HG03039 (cell line): ENCODE results near the gene MBNL3.
"Not testable (repeated sequence)": the region's sequence is repeated elsewhere in the genome, so short reads cannot be mapped to it uniquely, and the experiment has no call there.

Source experiments
- ATAC-seq: cut with Tn5 transposase; IDR thresholded peaks from one replicate; pipeline ENCODE4 v1.9.1; 2021; ENCODE audit warnings: mild to moderate bottlenecking, moderate library complexity; ENCODE audit not compliant: unreplicated experiment

Gene MBNL3

GRCh38 chrX:132480581-132481203 lies 8.1 kb downstream of the MBNL3 start:
- peak; percentile 78 for ATAC-seq

DNA sequence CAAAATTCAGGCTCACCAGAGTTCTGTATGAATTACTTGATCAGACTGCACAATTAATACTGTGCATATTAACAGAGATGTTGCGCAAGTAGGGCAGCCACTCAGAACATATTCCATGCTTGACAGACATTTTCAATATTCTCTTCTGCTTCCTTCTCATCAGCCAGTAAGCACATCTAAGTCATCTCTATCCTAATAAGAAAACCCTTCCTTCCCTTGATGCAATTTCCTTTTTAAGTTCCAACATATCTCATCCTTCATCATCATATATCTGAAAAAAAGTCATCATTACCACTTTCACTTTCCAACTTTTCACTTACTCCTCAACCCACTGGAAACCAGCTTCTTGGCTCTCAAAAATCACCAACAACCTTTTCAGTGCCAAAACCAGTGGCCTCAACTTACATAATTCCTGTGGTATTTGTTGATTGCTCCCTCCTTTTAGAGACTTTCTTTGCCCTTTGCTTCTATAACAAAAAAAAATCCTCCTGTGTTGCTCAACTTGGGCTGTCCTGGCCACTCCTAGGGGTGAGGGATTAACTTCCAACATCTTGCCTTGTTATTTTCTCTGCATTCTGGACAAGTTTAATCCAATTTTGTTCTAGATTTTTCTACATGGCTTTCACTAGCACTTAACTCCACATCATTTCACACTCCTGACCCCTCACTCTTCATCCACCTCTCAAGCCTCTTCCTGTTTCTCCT lies 14.1 kb downstream of the MBNL3 start:
- ATAC-seq, result no peak

DNA sequence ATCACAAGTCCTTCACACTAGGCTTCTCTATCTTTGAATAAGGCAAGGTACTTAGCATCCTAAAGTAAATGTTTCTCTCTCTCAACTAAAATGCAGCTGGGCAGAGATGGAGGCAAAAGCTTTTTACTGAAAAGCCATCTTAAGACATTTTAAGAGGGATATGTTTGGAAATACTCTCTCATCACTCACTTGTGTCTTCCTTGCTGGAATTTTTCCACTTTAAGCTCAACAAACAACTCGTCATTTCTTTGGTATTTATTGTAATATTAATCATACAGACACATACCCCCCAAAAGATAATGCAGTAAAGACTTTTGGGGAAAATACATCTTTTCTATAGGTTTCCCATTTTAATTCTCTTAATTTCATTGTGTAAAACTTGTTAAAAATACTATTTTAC lies 16.4 kb downstream of the MBNL3 start:
- no peak for ATAC-seq

- ATAC-seq, result no peak
These were observed 18.0 kb downstream of the MBNL3 start for GRCh38 chrX:132470831-132471230.

DNA sequence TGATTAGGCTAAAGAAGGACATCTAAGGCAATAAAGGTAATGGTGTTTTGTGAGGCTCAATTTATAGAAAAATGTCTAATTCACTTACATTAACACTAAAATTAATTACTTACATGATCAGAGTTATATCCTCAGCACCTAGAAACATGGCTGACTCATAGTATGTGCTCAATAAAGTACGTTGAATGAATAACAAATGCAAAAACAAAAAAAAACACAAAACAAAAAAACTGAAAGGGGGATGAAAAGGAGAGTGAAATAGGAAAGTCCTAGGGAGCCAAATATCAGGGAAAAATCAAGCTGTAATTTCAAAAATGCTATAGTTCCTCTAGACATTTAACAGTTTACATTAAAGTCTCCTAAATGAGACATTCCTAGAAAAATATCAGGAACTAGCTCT lies 18.7 kb downstream of the MBNL3 start:
- ATAC-seq, result no peak

- no peak for ATAC-seq
These were observed 20.4 kb downstream of the MBNL3 start for GRCh38 chrX:132468454-132468853.

DNA sequence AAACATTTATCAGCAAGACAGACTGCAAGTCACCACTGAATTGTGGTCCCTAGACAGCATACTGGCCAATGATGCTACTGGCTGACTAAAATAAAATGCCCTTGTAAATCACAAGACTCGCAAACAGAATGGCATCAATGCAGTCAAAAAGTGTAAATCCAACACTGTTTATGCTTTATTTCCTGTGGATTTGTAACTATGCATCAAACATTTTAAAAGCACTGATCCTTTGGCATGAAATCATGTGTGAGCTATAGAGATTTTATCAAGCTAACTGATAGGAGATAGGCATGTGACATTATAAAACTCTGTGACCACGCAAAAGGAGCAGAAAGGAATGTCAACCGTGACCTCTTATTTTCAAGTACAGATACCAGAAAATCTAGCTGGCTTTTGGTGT lies 20.8 kb downstream of the MBNL3 start:
- no peak for ATAC-seq

DNA sequence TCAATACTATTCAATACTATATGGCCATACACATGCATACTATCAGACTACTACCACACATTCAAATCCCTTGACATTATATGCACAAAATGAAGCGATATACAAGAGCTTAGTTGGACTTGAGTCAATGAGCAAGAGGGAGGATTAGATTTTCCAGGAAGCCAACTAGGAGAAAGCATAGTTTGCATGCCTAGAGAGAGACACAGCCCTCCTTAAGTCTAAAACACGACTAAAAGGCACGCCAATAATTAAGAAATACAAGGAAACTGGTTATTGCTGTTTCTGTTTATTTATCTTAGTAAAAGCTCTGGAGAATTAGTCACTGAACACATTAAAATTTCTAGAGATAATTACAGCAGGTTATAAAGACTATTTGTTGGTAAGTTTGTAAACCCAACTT lies 21.8 kb downstream of the MBNL3 start:
- ATAC-seq, result no peak

GRCh38 chrX:132463411-132463810 lies 25.4 kb downstream of the MBNL3 start:
- no peak for ATAC-seq

DNA sequence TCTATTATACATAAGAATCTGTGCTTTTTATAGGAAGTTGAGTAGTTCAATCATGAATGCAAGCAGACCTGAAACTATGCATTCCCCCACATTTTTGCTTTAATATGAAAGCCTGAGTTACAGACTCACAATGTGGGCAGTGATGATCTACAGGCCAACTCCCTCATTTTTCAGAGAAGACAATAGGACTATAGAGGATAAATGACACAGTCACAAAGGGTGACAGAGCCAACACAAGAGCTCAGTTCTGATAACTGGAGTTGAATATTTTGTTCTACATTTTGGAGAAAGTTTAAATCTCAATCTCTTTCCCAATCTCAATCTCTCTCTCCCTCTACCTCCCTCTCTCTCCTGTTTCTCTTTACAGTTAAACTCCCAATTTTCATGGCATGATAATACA lies 27.0 kb downstream of the MBNL3 start:
- ATAC-seq, result no peak

- no peak for ATAC-seq
These were observed 35.8 kb downstream of the MBNL3 start for GRCh38 chrX:132452911-132453550.

DNA sequence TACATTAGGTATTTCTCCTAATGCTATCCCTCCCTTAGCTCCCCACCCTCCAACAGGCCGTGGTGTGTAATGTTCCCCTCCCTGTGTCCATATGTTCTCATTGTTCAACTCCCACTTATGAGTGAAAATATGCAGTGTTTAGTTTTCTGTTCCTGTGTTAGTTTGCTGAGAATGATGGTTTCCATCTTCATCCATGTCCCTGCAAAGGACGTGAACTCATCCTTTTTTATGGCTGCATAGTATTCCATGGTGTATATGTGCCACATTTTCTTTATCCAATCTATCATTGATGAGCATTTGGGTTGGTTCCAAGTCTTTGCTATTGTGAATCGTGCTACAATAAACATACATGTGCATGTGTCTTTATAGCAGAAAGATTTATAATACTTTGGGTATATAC lies 42.9 kb downstream of the MBNL3 start:
- ATAC-seq, result not testable (repeated sequence)

GRCh38 chrX:132444936-132445335 lies 43.9 kb downstream of the MBNL3 start:
- ATAC-seq, result no peak

- ATAC-seq, result no peak
These were observed 45.4 kb downstream of the MBNL3 start for GRCh38 chrX:132443196-132444135.

DNA sequence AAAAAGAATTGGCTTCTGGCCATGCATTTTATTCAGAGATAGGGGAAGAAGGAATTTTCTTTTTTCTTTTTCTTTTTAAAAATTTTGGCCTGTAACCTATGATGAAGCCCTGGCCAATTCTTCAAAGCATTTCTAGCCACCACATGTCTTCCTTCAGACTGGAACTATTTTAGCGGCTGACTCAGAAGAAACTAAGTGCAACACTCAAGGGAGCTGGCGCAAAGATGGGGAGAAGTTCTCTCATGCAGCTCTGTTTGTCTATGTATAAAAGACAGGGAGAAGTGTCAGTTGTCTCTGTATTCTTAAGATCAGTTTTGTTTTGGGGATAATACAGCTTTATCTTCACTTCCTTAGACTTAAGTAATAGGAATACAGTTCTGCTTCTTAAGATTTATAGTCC lies 46.1 kb downstream of the MBNL3 start:
- no peak for ATAC-seq

- ATAC-seq, result no peak
These were observed 53.6 kb downstream of the MBNL3 start for GRCh38 chrX:132435222-132435621.

DNA sequence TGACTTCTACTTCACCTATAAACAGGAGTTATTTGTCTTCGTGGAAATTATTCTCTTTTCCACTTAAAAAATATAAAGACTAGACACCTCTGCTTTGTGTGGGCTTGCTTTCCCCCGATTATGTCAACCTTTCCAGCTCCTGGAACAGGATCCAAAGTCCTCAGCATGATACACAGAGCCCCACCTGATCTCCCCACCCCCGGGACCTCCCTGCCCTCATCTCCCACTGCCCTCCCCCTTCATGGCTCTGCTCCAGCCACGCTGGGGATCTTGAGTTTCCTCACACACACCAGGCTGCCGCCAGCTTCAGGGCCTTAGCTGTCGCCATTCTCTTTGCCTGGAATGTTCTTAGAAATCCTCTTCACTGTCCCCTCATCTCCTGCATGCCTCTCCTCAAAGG lies 55.3 kb downstream of the MBNL3 start:
- no peak for ATAC-seq

- ATAC-seq, result no peak
These were observed 55.8 kb downstream of the MBNL3 start for GRCh38 chrX:132433001-132433400.

DNA sequence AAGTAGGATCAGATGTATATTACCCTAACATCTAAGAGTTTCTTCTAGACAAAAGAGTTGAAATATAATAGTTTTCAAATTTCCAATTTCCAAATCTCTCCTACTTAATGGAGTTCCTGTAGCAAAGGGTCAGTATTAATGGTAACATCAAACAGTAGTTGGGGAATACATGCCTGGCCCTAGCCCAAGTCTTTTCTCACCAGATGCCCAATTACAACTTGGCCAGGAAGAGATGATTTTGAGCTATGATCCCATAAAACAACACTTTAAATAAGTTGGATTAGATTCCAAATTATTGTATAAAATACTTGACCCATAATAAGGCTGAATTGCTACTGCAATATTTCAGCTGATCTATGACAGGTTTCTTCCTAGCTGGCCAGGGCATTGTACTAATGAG lies 59.9 kb downstream of the MBNL3 start:
- no peak for ATAC-seq

- ATAC-seq, result no peak
These were observed 62.0 kb downstream of the MBNL3 start for GRCh38 chrX:132426695-132427281.
